ENCODE results near the gene SAC3D1. TPM values are rescaled to one million over a fixed set of nuclear protein-coding genes. Genes with fewer than 3 reads are reported as not detected.

SAC3D1 gene
- total RNA-seq (10 to 100 TPM; 13.2 to 15.4 TPM), polyA plus RNA-seq (ENCODE audit: insufficient read length in 6 of 6) (10 to 100 TPM in 4 of 6 donors, 1 to 10 TPM in 2; 8.9 to 14.0 (median 11.1) TPM)
- long read RNA-seq, donor 1, transcript SAC3D1-201 (2 exons, 1,566 nt): major isoform, 8 of 10 reads
- long read RNA-seq, donor 1, partial matches to known transcripts: 0 of 10 reads
- long read RNA-seq, donor 1, other reads (novel, unspliced or antisense): 0 of 10 reads
- long read RNA-seq, donor 2, transcript SAC3D1-201 (2 exons, 1,566 nt): major isoform, 8 of 10 reads
- long read RNA-seq, donor 2, partial matches to known transcripts: 0 of 10 reads
- long read RNA-seq, donor 2, other reads (novel, unspliced or antisense): 0 of 10 reads
- long read RNA-seq, donor 3, transcript SAC3D1-201 (2 exons, 1,566 nt): major isoform, 12 of 14 reads
- long read RNA-seq, donor 3, partial matches to known transcripts: 0 of 14 reads
- long read RNA-seq, donor 3, other reads (novel, unspliced or antisense): 0 of 14 reads
- long read RNA-seq, donor 4, transcript SAC3D1-201 (2 exons, 1,566 nt): major isoform, 33 of 47 reads
- long read RNA-seq, donor 4, partial matches to known transcripts: 0 of 47 reads
- long read RNA-seq, donor 4, other reads (novel, unspliced or antisense): 6 of 47 reads
- long read RNA-seq, donor 5, partial matches to known transcripts: 0 of 5 reads
- long read RNA-seq, donor 5, other reads (novel, unspliced or antisense): 0 of 5 reads
- long read RNA-seq, donor 6, transcript SAC3D1-201 (2 exons, 1,566 nt): major isoform, 12 of 14 reads
- long read RNA-seq, donor 6, partial matches to known transcripts: 0 of 14 reads
- long read RNA-seq, donor 6, other reads (novel, unspliced or antisense): 0 of 14 reads
- long read RNA-seq, donor 7, partial matches to known transcripts: 0 of 5 reads
- long read RNA-seq, donor 7, other reads (novel, unspliced or antisense): 0 of 5 reads
- long read RNA-seq, donor 8, transcript SAC3D1-201 (2 exons, 1,566 nt): major isoform, 7 of 7 reads
- long read RNA-seq, donor 8, partial matches to known transcripts: 0 of 7 reads
- long read RNA-seq, donor 8, other reads (novel, unspliced or antisense): 0 of 7 reads
- long read RNA-seq, donor 9: 0 reads
- long read RNA-seq, donor 10, transcript SAC3D1-203 (3 exons, 1,366 nt): minor isoform, 6 of 64 reads
- long read RNA-seq, donor 10, transcript SAC3D1-205 (3 exons, 1,362 nt): minor isoform, 7 of 64 reads
- long read RNA-seq, donor 10, transcript SAC3D1-201 (2 exons, 1,566 nt): major isoform, 46 of 64 reads
- long read RNA-seq, donor 10, partial matches to known transcripts: 0 of 64 reads
- long read RNA-seq, donor 10, other reads (novel, unspliced or antisense): 3 of 64 reads
- long read RNA-seq, donor 11, transcript SAC3D1-201 (2 exons, 1,566 nt): major isoform, 19 of 22 reads
- long read RNA-seq, donor 11, partial matches to known transcripts: 0 of 22 reads
- long read RNA-seq, donor 11, other reads (novel, unspliced or antisense): 0 of 22 reads
- long read RNA-seq, donor 12, transcript SAC3D1-201 (2 exons, 1,566 nt): major isoform, 11 of 14 reads
- long read RNA-seq, donor 12, partial matches to known transcripts: 0 of 14 reads
- long read RNA-seq, donor 12, other reads (novel, unspliced or antisense): 0 of 14 reads

- Histone ChIP-seq H3K4me1 (peaks cover 23 to 46% of the 10 kb centered on the region in 2 donors), H3K36me3 (peaks cover 0 to 55% of the 10 kb centered on the region in 2 donors), H3K27ac (peak within 1 kb of the TSS; percentile 87 to 95), H3K9me3 (no peaks in the 10 kb centered on the region), H3K4me3 (peak within 1 kb of the TSS; percentile 75 to 89), H3K27me3 (no peaks in the 10 kb centered on the region)
- ATAC-seq (peak; percentile 94), DNase-seq (peak; percentile 88 to 95 (median 94))
- no peak for TF ChIP-seq CTCF (IDR thresholded peaks at IDR 0.05)
- intact Hi-C loops (cut with DNase I): no loop called here
Observed at GRCh38 chr11:65040847-65041622, at the start of gene SAC3D1. Gene SAC3D1 (plus strand): TSS chr11:65041210. CDS start chr11:65041293, 83 bp downstream.

- ATAC-seq (no peak), DNase-seq (no peak)
- TF ChIP-seq CTCF (IDR thresholded peaks at IDR 0.05): no peak
- Histone ChIP-seq H3K36me3 (peaks cover 0 to 27% of the 10 kb centered on the region in 2 donors), H3K27ac (peak overlapping the region in 1 of 2 donors; percentile 18), H3K27me3 (no peaks in the 10 kb centered on the region), H3K9me3 (no peaks in the 10 kb centered on the region), H3K4me1 (peaks cover 12 to 71% of the 10 kb centered on the region in 2 donors), H3K4me3 (no peak overlapping the region)
- intact Hi-C loops (cut with DNase I): no loop called here
Observed at GRCh38 chr11:64994318-64994717, 46.7 kb upstream of the SAC3D1 start.

- ATAC-seq (peak; percentile 21), DNase-seq (no peak)
- Histone ChIP-seq H3K4me3 (peak overlapping the region; percentile 34 to 63), H3K27ac (peak overlapping the region; percentile 40 to 78), H3K27me3 (no peaks in the 10 kb centered on the region), H3K9me3 (no peaks in the 10 kb centered on the region), H3K4me1 (peaks cover 4 to 51% of the 10 kb centered on the region in 2 donors), H3K36me3 (peaks cover 0 to 24% of the 10 kb centered on the region in 2 donors)
- intact Hi-C loops (cut with DNase I): no loop called here
- no peak for TF ChIP-seq CTCF (IDR thresholded peaks at IDR 0.05)
Observed at GRCh38 chr11:64996327-64996709, 44.7 kb upstream of the SAC3D1 start.

- DNase-seq (peak; percentile 72 to 92 (median 85)), ATAC-seq (peak; percentile 98)
- intact Hi-C loops (cut with DNase I): no loop called here
- Histone ChIP-seq H3K36me3 (peaks cover 0 to 20% of the 10 kb centered on the region in 2 donors), H3K27me3 (no peaks in the 10 kb centered on the region), H3K4me3 (peak within 1 kb of the TSS; percentile 34 to 63), H3K27ac (peak within 1 kb of the TSS; percentile 40 to 78), H3K4me1 (peaks cover 4 to 46% of the 10 kb centered on the region in 2 donors), H3K9me3 (no peaks in the 10 kb centered on the region)
- peak; percentile 41 to 52 for TF ChIP-seq CTCF (IDR thresholded peaks at IDR 0.05)
Observed at GRCh38 chr11:64996710-64997380, 44.2 kb upstream of the SAC3D1 start, which contains the start of gene BATF2. Gene BATF2 (minus strand): TSS chr11:64996971. CDS start chr11:64996914, 57 bp downstream.

Data from left lung (tissue), 14 donors.